ENCODE results near the gene SP7.

DNA sequence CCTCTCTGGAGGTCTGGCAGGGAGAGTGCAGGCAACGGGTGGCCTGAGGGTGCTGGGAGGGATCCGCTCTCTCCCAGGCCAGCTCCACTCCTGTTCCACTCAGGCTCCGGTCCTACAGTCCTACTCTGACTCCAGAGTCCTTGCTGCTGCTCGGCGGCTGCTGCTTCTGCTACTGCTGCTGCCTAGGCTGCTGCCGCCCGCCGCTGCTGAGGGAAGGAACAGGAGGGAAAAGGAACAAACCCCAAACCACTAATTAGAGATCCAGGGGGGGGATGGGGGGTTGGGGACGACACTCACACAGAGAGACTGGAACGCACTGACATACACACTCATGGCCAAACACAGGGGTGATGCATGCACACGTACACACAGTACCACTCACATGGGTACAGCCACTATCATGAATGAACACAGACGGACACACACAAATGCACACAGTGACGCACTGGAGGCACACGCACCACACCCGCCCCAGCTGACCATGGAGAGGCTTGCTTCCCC is at the start of gene SP7:
- TF ChIP-seq, protein P1, sequence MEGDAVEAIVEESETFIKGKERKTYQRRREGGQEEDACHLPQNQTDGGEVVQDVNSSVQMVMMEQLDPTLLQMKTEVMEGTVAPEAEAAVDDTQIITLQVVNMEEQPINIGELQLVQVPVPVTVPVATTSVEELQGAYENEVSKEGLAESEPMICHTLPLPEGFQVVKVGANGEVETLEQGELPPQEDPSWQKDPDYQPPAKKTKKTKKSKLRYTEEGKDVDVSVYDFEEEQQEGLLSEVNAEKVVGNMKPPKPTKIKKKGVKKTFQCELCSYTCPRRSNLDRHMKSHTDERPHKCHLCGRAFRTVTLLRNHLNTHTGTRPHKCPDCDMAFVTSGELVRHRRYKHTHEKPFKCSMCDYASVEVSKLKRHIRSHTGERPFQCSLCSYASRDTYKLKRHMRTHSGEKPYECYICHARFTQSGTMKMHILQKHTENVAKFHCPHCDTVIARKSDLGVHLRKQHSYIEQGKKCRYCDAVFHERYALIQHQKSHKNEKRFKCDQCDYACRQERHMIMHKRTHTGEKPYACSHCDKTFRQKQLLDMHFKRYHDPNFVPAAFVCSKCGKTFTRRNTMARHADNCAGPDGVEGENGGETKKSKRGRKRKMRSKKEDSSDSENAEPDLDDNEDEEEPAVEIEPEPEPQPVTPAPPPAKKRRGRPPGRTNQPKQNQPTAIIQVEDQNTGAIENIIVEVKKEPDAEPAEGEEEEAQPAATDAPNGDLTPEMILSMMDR (IDR thresholded peaks at IDR 0.05; ENCODE audit: low read length), result no peak
- TF ChIP-seq EZH2 (optimal IDR thresholded peaks at IDR 0.05; ENCODE audit: low read depth, low read length) (no peak), EZH2phosphoT487 (IDR thresholded peaks at IDR 0.05; ENCODE audit: low read length) (no peak)
